H9 (cell line): Measurements from ENCODE around the gene DOCK1. TPM values are rescaled to one million over a fixed set of nuclear protein-coding genes. Genes with fewer than 3 reads are reported as not detected.

Experiments used
- DNase-seq: peaks from one replicate; pipeline ENCODE4 v3.0.0-alpha.2; 2017
- H2AFZ ChIP-seq: one replicate; pipeline ENCODE4 v1.6.1; 2013; ENCODE audit warnings: mild to moderate bottlenecking, low read length, control low read depth, moderate library complexity
- H2AK5ac ChIP-seq: 2 replicates; pipeline ENCODE4 v1.6.1; 2013; ENCODE audit warnings: low read length, control low read depth, mixed read lengths; ENCODE audit not compliant: insufficient read length
- H2BK120ac ChIP-seq: one replicate; pipeline ENCODE4 v1.6.1; 2013; ENCODE audit warnings: low read depth, mild to moderate bottlenecking, low read length, control low read depth, inconsistent platforms; ENCODE audit not compliant: poor library complexity, severe bottlenecking
- H2BK12ac ChIP-seq: 2 replicates; pipeline ENCODE4 v1.6.1; 2013; ENCODE audit warnings: low read length, control low read depth, mixed read lengths, low read depth; ENCODE audit not compliant: insufficient read length
- H2BK15ac ChIP-seq: 2 replicates; pipeline ENCODE4 v1.6.1; 2013; ENCODE audit warnings: low read depth, low read length, control low read depth
- H2BK20ac ChIP-seq: one replicate; pipeline ENCODE4 v1.6.1; 2013; ENCODE audit warnings: low read depth, mild to moderate bottlenecking, low read length, control low read depth, inconsistent platforms; ENCODE audit not compliant: poor library complexity, severe bottlenecking
- H2BK5ac ChIP-seq: 2 replicates; pipeline ENCODE4 v1.6.1; 2013; ENCODE audit warnings: low read length, control low read depth, mixed read lengths; ENCODE audit not compliant: insufficient read length
- H3K14ac ChIP-seq: 2 replicates; pipeline ENCODE4 v1.6.1; 2013; ENCODE audit warnings: low read length, control low read depth; ENCODE audit not compliant: insufficient read depth
- H3K18ac ChIP-seq: 2 replicates; pipeline ENCODE4 v1.6.1; 2013; ENCODE audit warnings: low read depth, mild to moderate bottlenecking, mixed read lengths, low read length, control low read depth; ENCODE audit not compliant: insufficient read length
- H3K23ac ChIP-seq: 2 replicates; pipeline ENCODE4 v1.6.1; 2013; ENCODE audit warnings: low read length, control low read depth, mixed read lengths, low read depth; ENCODE audit not compliant: insufficient read length
- H3K23me2 ChIP-seq: 2 replicates; pipeline ENCODE4 v1.6.1; 2013; ENCODE audit warnings: low read depth, mild to moderate bottlenecking, mixed read lengths, low read length, control low read depth; ENCODE audit not compliant: insufficient read length, poor library complexity, severe bottlenecking
- H3K27ac ChIP-seq: 2 replicates; pipeline ENCODE4 v1.5.1; 2013; ENCODE audit warnings: low read length, control low read depth, mixed read lengths, low read depth; ENCODE audit not compliant: insufficient read length
- H3K27me3 ChIP-seq: 2 replicates; pipeline ENCODE4 v1.6.1; 2013; ENCODE audit warnings: low read length, control low read depth, inconsistent platforms; ENCODE audit not compliant: insufficient read depth
- H3K4ac ChIP-seq: 2 replicates; pipeline ENCODE4 v1.6.1; 2013; ENCODE audit warnings: low read depth, mild to moderate bottlenecking, control low read depth, inconsistent platforms, low read length, moderate library complexity
- H3K4me1 ChIP-seq: 2 replicates; pipeline ENCODE4 v1.6.1; 2013; ENCODE audit warnings: low read length, control low read depth, inconsistent platforms; ENCODE audit not compliant: insufficient read depth
- H3K4me2 ChIP-seq: 2 replicates; pipeline ENCODE4 v1.6.1; 2013; ENCODE audit warnings: low read length, control low read depth, mixed read lengths; ENCODE audit not compliant: insufficient read length, insufficient read depth
- H3K56ac ChIP-seq: 2 replicates; pipeline ENCODE4 v1.6.1; 2013; ENCODE audit warnings: low read depth, mild to moderate bottlenecking, mixed read lengths, low read length, control low read depth; ENCODE audit not compliant: insufficient read length
- H3K79me1 ChIP-seq: 2 replicates; pipeline ENCODE4 v1.6.1; 2013; ENCODE audit warnings: low read depth, mild to moderate bottlenecking, moderate library complexity, low read length, control low read depth, inconsistent platforms; ENCODE audit not compliant: insufficient read depth, poor library complexity, severe bottlenecking
- H3K79me2 ChIP-seq: 2 replicates; pipeline ENCODE4 v1.6.1; 2013; ENCODE audit warnings: low read length, control low read depth, inconsistent platforms; ENCODE audit not compliant: insufficient read depth
- H3K9ac ChIP-seq: 2 replicates; pipeline ENCODE4 v1.6.1; 2013; ENCODE audit warnings: low read length, control low read depth, mixed read lengths; ENCODE audit not compliant: insufficient read length; ENCODE audit errors: extremely low read depth
- H3K9me3 ChIP-seq: one replicate; pipeline ENCODE4 v1.6.1; 2013; ENCODE audit warnings: low read depth, low read length, inconsistent platforms; ENCODE audit not compliant: control insufficient read depth
- H3T11ph ChIP-seq: one replicate; pipeline ENCODE4 v1.6.1; 2013; ENCODE audit warnings: mild to moderate bottlenecking, low read length, control low read depth, inconsistent platforms
- H4K20me1 ChIP-seq: one replicate; pipeline ENCODE4 v1.6.1; 2013; ENCODE audit not compliant: control insufficient read depth, insufficient read length, insufficient read depth
- H4K5ac ChIP-seq: 2 replicates; pipeline ENCODE4 v1.6.1; 2013; ENCODE audit warnings: low read depth, mild to moderate bottlenecking, mixed read lengths, low read length, control low read depth; ENCODE audit not compliant: insufficient read length
- H4K8ac ChIP-seq: replicated peaks from 2 replicates; pipeline ENCODE4 v1.6.1; 2013; ENCODE audit warnings: low read length, control low read depth, mixed read lengths, low read depth; ENCODE audit not compliant: insufficient read length
- H4K91ac ChIP-seq: 2 replicates; pipeline ENCODE4 v1.6.1; 2013; ENCODE audit warnings: low read depth, mild to moderate bottlenecking, moderate library complexity, mixed read lengths, low read length, control low read depth; ENCODE audit not compliant: insufficient read length
- H3K27ac Mint-ChIP-seq, 3 experiments: 2 replicates in 2 of 3; 3 replicates in 1 of 3; pipeline ENCODE4 v1.8.0; 2020 to 2021; ENCODE audit warnings: mixed read lengths in 3 of 3, mild to moderate bottlenecking in 1 of 3, moderate library complexity in 1 of 3
- H3K27me3 Mint-ChIP-seq: 2 replicates; pipeline ENCODE4 v1.8.0; 2021; ENCODE audit warnings: low read depth, mild to moderate bottlenecking, moderate library complexity, mixed read lengths
- H3K36me3 Mint-ChIP-seq, 3 experiments: 2 replicates in 2 of 3; 3 replicates in 1 of 3; pipeline ENCODE4 v1.8.0; 2020 to 2021; ENCODE audit warnings: low read depth in 3 of 3, mixed read lengths in 3 of 3; ENCODE audit not compliant: insufficient read depth in 1 of 3
- H3K4me1 Mint-ChIP-seq, 2 experiments: 2 replicates each; pipeline ENCODE4 v1.8.0; 2020; ENCODE audit warnings: mixed read lengths in 2 of 2
- H3K4me3 Mint-ChIP-seq, 2 experiments: 2 replicates in 1 of 2; 3 replicates in 1 of 2; pipeline ENCODE4 v1.8.0; 2020 to 2021; ENCODE audit warnings: mild to moderate bottlenecking in 2 of 2, mixed read lengths in 2 of 2, moderate library complexity in 1 of 2
- H3K9me3 Mint-ChIP-seq, 2 experiments: 2 replicates in 1 of 2; 3 replicates in 1 of 2; pipeline ENCODE4 v1.8.0; 2020; ENCODE audit warnings: mild to moderate bottlenecking in 2 of 2, mixed read lengths in 2 of 2, moderate library complexity in 1 of 2
- WGBS: extraction: QIAGEN DNeasy Blood & Tissue Kit; methylation state at CpG from one replicate; pipeline ENCODE4 v1.1.7; 2013; ENCODE audit warnings: missing lambda C conversion rate, low lambda C conversion rate, mixed read lengths; ENCODE audit not compliant: insufficient read length; ENCODE audit errors: extremely low coverage; 5-methylcytosine and 5-hydroxymethylcytosine counted together
- total RNA-seq: library from RNA; stranded (reverse); gene quantifications from 2 replicates; pipeline ENCODE4 v1.2.1, GENCODE V29; 2021
- TF ChIP-seq, protein P1 (sequence below): fragments of 200-600 bp; sonication (generic); conservative IDR thresholded peaks from 3 replicates; pipeline ENCODE4 v1.8.0; 2021; ENCODE audit warnings: antibody characterized with exemption, mild to moderate bottlenecking

The DOCK1 gene
- total RNA-seq, 1 experiment from 2014 or later = 57.0 TPM

DNA sequence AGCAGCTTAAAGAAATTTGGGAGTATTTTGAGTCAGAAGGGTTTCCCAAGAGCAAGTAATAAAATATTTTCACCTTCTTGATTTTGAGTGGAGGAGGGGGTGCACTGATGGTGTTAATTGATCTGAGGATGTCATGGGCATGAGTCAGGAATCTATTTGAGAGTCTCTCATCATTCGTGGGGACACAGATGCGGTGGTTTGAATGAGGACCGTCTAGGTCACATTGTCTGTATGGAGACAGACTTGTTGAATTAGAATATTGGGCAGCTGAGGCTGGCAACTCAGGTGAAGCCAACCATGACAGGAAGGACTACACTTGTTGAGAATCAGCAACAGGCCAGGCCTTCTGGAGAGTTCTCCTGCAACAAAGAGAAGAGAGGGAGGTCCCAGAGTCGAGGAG, 164.2 kb downstream of the DOCK1 start:
- no peaks in the 10 kb centered on the region for H3K4me1 ChIP-seq
- H3K4me2 ChIP-seq = no peak overlapping the region
- H3T11ph ChIP-seq = no peak overlapping the region
- no peak overlapping the region for H3K23ac ChIP-seq
- no peak overlapping the region for H3K4ac ChIP-seq
- H2BK5ac ChIP-seq = no peak overlapping the region
- no CpG with 5 or more reads among the region's 4 CpGs for WGBS
- H4K8ac ChIP-seq = no peak overlapping the region
- Mint-ChIP-seq H3K4me1 (no peaks in the 10 kb centered on the region), H3K27ac (peak overlapping the region in 1 of 3 experiments; percentile 91; a peak in 2 of 7 replicates), H3K4me3 (no peak overlapping the region), H3K9me3 (no peaks in the 10 kb centered on the region), H3K27me3 (no peaks in the 10 kb centered on the region), H3K36me3 (peaks cover 22 to 68% (median 30%) of the 10 kb centered on the region in 3 experiments; a peak in 6 of 7 replicates)
- no peak overlapping the region for H3K18ac ChIP-seq
- TF ChIP-seq, protein P1, sequence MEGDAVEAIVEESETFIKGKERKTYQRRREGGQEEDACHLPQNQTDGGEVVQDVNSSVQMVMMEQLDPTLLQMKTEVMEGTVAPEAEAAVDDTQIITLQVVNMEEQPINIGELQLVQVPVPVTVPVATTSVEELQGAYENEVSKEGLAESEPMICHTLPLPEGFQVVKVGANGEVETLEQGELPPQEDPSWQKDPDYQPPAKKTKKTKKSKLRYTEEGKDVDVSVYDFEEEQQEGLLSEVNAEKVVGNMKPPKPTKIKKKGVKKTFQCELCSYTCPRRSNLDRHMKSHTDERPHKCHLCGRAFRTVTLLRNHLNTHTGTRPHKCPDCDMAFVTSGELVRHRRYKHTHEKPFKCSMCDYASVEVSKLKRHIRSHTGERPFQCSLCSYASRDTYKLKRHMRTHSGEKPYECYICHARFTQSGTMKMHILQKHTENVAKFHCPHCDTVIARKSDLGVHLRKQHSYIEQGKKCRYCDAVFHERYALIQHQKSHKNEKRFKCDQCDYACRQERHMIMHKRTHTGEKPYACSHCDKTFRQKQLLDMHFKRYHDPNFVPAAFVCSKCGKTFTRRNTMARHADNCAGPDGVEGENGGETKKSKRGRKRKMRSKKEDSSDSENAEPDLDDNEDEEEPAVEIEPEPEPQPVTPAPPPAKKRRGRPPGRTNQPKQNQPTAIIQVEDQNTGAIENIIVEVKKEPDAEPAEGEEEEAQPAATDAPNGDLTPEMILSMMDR = no peak
- H3K14ac ChIP-seq = no peak overlapping the region
- H4K20me1 ChIP-seq = peaks cover 2% of the 10 kb centered on the region
- H2BK12ac ChIP-seq = no peak overlapping the region
- DNase-seq = no peak
- H3K79me1 ChIP-seq = no peaks in the 10 kb centered on the region
- no peaks in the 10 kb centered on the region for H3K79me2 ChIP-seq
- H4K91ac ChIP-seq = no peak overlapping the region
- H3K9ac ChIP-seq = no peak overlapping the region
- no peak overlapping the region for H3K27ac ChIP-seq
- H2BK120ac ChIP-seq = no peak overlapping the region
- H3K9me3 ChIP-seq = no peaks in the 10 kb centered on the region
- H3K27me3 ChIP-seq = no peaks in the 10 kb centered on the region
- H3K23me2 ChIP-seq = no peaks in the 10 kb centered on the region
- no peak overlapping the region for H2AK5ac ChIP-seq
- no peak overlapping the region for H2BK15ac ChIP-seq
- no peak overlapping the region for H2BK20ac ChIP-seq
- H4K5ac ChIP-seq = no peak overlapping the region
- H3K56ac ChIP-seq = no peak overlapping the region
- no peak overlapping the region for H2AFZ ChIP-seq
